ENCODE data around the gene HLCS. TPM values are rescaled to one million over a fixed set of nuclear protein-coding genes. Genes with fewer than 3 reads are reported as not detected.
A peak's percentile ranks its signal among the peaks of the same experiment; 100 is the strongest.

HLCS gene
- total RNA-seq, 1 donor from 2014 or later, result 15.9 TPM

GRCh38 chr21:36747041-36747814 is 219.2 kb downstream of the HLCS start:
- Mint-ChIP-seq H3K4me3 (ENCODE audit: unreplicated experiment) (peak overlapping the region; percentile 85), H3K27ac (ENCODE audit: unreplicated experiment) (peak overlapping the region; percentile 70), H3K27me3 (ENCODE audit: unreplicated experiment) (peaks cover 9% of the 10 kb centered on the region), H3K36me3 (ENCODE audit: unreplicated experiment) (no peaks in the 10 kb centered on the region), H3K9me3 (ENCODE audit: unreplicated experiment) (peaks cover 11% of the 10 kb centered on the region), H3K4me1 (ENCODE audit: low read depth, unreplicated experiment) (peaks cover 12% of the 10 kb centered on the region)
- DNase-seq, result no peak
- no peak for TF ChIP-seq CTCF (IDR thresholded peaks at IDR 0.05; ENCODE audit: partially characterized antibody, unreplicated experiment)

GRCh38 chr21:36745459-36745858 is 221.0 kb downstream of the HLCS start:
- no peak overlapping the region for H3K27ac Mint-ChIP-seq (ENCODE audit: unreplicated experiment)
- H3K4me3 Mint-ChIP-seq (ENCODE audit: unreplicated experiment), result no peak overlapping the region
- H3K4me1 Mint-ChIP-seq (ENCODE audit: low read depth, unreplicated experiment), result peaks cover 10% of the 10 kb centered on the region
- no peak for DNase-seq
- peaks cover 11% of the 10 kb centered on the region for H3K9me3 Mint-ChIP-seq (ENCODE audit: unreplicated experiment)
- peaks cover 9% of the 10 kb centered on the region for H3K27me3 Mint-ChIP-seq (ENCODE audit: unreplicated experiment)
- no peak for TF ChIP-seq CTCF (IDR thresholded peaks at IDR 0.05; ENCODE audit: partially characterized antibody, unreplicated experiment)
- H3K36me3 Mint-ChIP-seq (ENCODE audit: unreplicated experiment), result no peaks in the 10 kb centered on the region

- no peak for TF ChIP-seq CTCF (IDR thresholded peaks at IDR 0.05; ENCODE audit: partially characterized antibody, unreplicated experiment)
- no peaks in the 10 kb centered on the region for H3K36me3 Mint-ChIP-seq (ENCODE audit: unreplicated experiment)
- peaks cover 11% of the 10 kb centered on the region for H3K9me3 Mint-ChIP-seq (ENCODE audit: unreplicated experiment)
- peaks cover 9% of the 10 kb centered on the region for H3K27me3 Mint-ChIP-seq (ENCODE audit: unreplicated experiment)
- DNase-seq, result no peak
- no peak overlapping the region for H3K4me3 Mint-ChIP-seq (ENCODE audit: unreplicated experiment)
- no peak overlapping the region for H3K27ac Mint-ChIP-seq (ENCODE audit: unreplicated experiment)
- peaks cover 6% of the 10 kb centered on the region for H3K4me1 Mint-ChIP-seq (ENCODE audit: low read depth, unreplicated experiment)
These were observed 221.8 kb downstream of the HLCS start for GRCh38 chr21:36744560-36745231.

GRCh38 chr21:36744190-36744559 is 222.3 kb downstream of the HLCS start:
- H3K4me3 Mint-ChIP-seq (ENCODE audit: unreplicated experiment), result no peak overlapping the region
- H3K9me3 Mint-ChIP-seq (ENCODE audit: unreplicated experiment), result peaks cover 11% of the 10 kb centered on the region
- H3K27ac Mint-ChIP-seq (ENCODE audit: unreplicated experiment), result no peak overlapping the region
- no peaks in the 10 kb centered on the region for H3K36me3 Mint-ChIP-seq (ENCODE audit: unreplicated experiment)
- peaks cover 9% of the 10 kb centered on the region for H3K27me3 Mint-ChIP-seq (ENCODE audit: unreplicated experiment)
- TF ChIP-seq CTCF (IDR thresholded peaks at IDR 0.05; ENCODE audit: partially characterized antibody, unreplicated experiment), result no peak
- no peak for DNase-seq
- peaks cover 4% of the 10 kb centered on the region for H3K4me1 Mint-ChIP-seq (ENCODE audit: low read depth, unreplicated experiment)

- peaks cover 10% of the 10 kb centered on the region for H3K27me3 Mint-ChIP-seq (ENCODE audit: unreplicated experiment)
- no peak for TF ChIP-seq CTCF (IDR thresholded peaks at IDR 0.05; ENCODE audit: partially characterized antibody, unreplicated experiment)
These were observed 223.0 kb downstream of the HLCS start for GRCh38 chr21:36743446-36743845.

More at GRCh38 chr21:36743446-36743845, 223.0 kb downstream of the HLCS start:
- no peaks in the 10 kb centered on the region for H3K36me3 Mint-ChIP-seq (ENCODE audit: unreplicated experiment)
- H3K4me3 Mint-ChIP-seq (ENCODE audit: unreplicated experiment), result no peak overlapping the region
- H3K27ac Mint-ChIP-seq (ENCODE audit: unreplicated experiment), result no peak overlapping the region
- no peak for DNase-seq
- H3K9me3 Mint-ChIP-seq (ENCODE audit: unreplicated experiment), result peaks cover 9% of the 10 kb centered on the region
- H3K4me1 Mint-ChIP-seq (ENCODE audit: low read depth, unreplicated experiment), result peaks cover 4% of the 10 kb centered on the region
